HL-60 (cell line): ENCODE measurements around the gene CISD3.

Experiments
- DNase-seq, 2 experiments: peaks; one replicate each; pipeline ENCODE4 v3.0.0-alpha.2; 2010 to 2020; ENCODE audit warnings: low read depth in 1 of 2, low spot score in 1 of 2
- H3K27ac ChIP-seq: fragments of 250-450 bp; sonication (Bioruptor Pico); replicated peaks from 2 replicates; pipeline ENCODE4 v1.5.1; 2020; ENCODE audit warnings: mild to moderate bottlenecking, moderate library complexity
- H3K27me3 ChIP-seq: fragments of 250-450 bp; sonication (Bioruptor Pico); 2 replicates; pipeline ENCODE4 v1.5.1; 2021; ENCODE audit warnings: mild to moderate bottlenecking, moderate library complexity; ENCODE audit not compliant: insufficient read depth, poor library complexity, severe bottlenecking
- H3K4me3 ChIP-seq: replicated peaks from 2 replicates; pipeline ENCODE4 v1.5.1; 2011; ENCODE audit warnings: mild to moderate bottlenecking, control low read depth, low read length; ENCODE audit not compliant: insufficient read depth
- CTCF ChIP-seq: IDR thresholded peaks from one replicate; pipeline ENCODE4 v1.5.1; 2011; ENCODE audit warnings: low read length, control low read depth, inconsistent platforms; ENCODE audit not compliant: insufficient read depth
- GABPA ChIP-seq: IDR thresholded peaks from 2 replicates; pipeline ENCODE4 v1.6.1; 2012; ENCODE audit warnings: low read depth
- POLR2AphosphoS5 ChIP-seq: IDR thresholded peaks from 2 replicates; pipeline ENCODE4 v1.6.1; 2012; ENCODE audit warnings: low read depth
- REST ChIP-seq: IDR thresholded peaks from 2 replicates; pipeline ENCODE4 v1.6.1; 2012; ENCODE audit warnings: low read depth; ENCODE audit not compliant: insufficient replicate concordance
- SPI1 ChIP-seq: IDR thresholded peaks from 2 replicates; pipeline ENCODE4 v1.6.1; 2012; ENCODE audit warnings: low read depth, mild to moderate bottlenecking, borderline replicate concordance
- long read RNA-seq: library from polyadenylated mRNA; unstranded; transcript quantifications from one replicate; pipeline ENCODE4 v2.0.0, GENCODE V29; 2020

CISD3 gene
- long read RNA-seq, transcript CISD3-204 (4 exons, 2,074 nt) = major isoform, 14 of 15 reads
- long read RNA-seq, partial matches to known transcripts = 1 of 15 reads
- long read RNA-seq, other reads (novel, unspliced or antisense) = 0 of 15 reads

GRCh38 chr17:38729886-38730525 is at the start of gene CISD3:
CISD3 (plus strand) TSS chr17:38730341; CDS start chr17:38730359, 18 bp downstream.
- peak; percentile 11 for TF ChIP-seq CTCF
- TF ChIP-seq GABPA = no peak; the same call in 1 of the 2 replicates
- no peaks in the 10 kb centered on the region for H3K27me3 ChIP-seq
- DNase-seq = peak; percentile 73
- H3K27ac ChIP-seq = peak within 1 kb of the TSS; percentile 63
- H3K4me3 ChIP-seq = peak within 1 kb of the TSS; percentile 81

GRCh38 chr17:38681096-38681495 is 49.0 kb upstream of the CISD3 start:
- TF ChIP-seq GABPA (no peak), CTCF (no peak), REST (no peak), SPI1 (no peak), POLR2AphosphoS5 (no peak)
- DNase-seq = no peak
- Histone ChIP-seq H3K27ac (no peak overlapping the region), H3K4me3 (no peak overlapping the region), H3K27me3 (peaks cover under 1% of the 10 kb centered on the region)

GRCh38 chr17:38685491-38685890 is 44.6 kb upstream of the CISD3 start:
- Histone ChIP-seq H3K27ac (no peak overlapping the region), H3K27me3 (no peaks in the 10 kb centered on the region), H3K4me3 (no peak overlapping the region)
- DNase-seq = no peak
- TF ChIP-seq CTCF (no peak), SPI1 (no peak), REST (no peak), POLR2AphosphoS5 (no peak), GABPA (no peak)

GRCh38 chr17:38687286-38687685 is 42.9 kb upstream of the CISD3 start:
- Histone ChIP-seq H3K27ac (no peak overlapping the region), H3K4me3 (no peak overlapping the region), H3K27me3 (no peaks in the 10 kb centered on the region)
- no peak for TF ChIP-seq POLR2AphosphoS5
- TF ChIP-seq SPI1 = no peak
- TF ChIP-seq CTCF = no peak
- TF ChIP-seq REST = no peak
- TF ChIP-seq GABPA = no peak
- DNase-seq = no peak
